GM10248 (cell line): ENCODE data around the gene WRAP53.

Experiments
- CTCF ChIA-PET: fragments of 300-600 bp; sonication (Branson Sonifier 250); formaldehyde crosslinking; extraction: SDS; loops from one replicate; lab custom pipeline; 2021; ENCODE audit warnings: antibody characterized with exemption; lab: Yijun Ruan, JAX
- POLR2A ChIA-PET: fragments of 350-650 bp; sonication (Branson Sonifier 250); formaldehyde crosslinking; extraction: SDS; loops from one replicate; lab custom pipeline; 2020; ENCODE audit warnings: antibody characterized with exemption; lab: Yijun Ruan, JAX
- DNase-seq: peaks from one replicate; pipeline ENCODE4 v3.0.0; 2012; ENCODE audit errors: extremely low spot score
- TF ChIP-seq, protein P1 (sequence below): IDR thresholded peaks from 2 replicates; pipeline ENCODE4 v1.5.1; 2012; ENCODE audit warnings: mild to moderate bottlenecking, low read depth; ENCODE audit errors: extremely low read depth, missing control alignments, control extremely low read depth

Gene WRAP53

DNA sequence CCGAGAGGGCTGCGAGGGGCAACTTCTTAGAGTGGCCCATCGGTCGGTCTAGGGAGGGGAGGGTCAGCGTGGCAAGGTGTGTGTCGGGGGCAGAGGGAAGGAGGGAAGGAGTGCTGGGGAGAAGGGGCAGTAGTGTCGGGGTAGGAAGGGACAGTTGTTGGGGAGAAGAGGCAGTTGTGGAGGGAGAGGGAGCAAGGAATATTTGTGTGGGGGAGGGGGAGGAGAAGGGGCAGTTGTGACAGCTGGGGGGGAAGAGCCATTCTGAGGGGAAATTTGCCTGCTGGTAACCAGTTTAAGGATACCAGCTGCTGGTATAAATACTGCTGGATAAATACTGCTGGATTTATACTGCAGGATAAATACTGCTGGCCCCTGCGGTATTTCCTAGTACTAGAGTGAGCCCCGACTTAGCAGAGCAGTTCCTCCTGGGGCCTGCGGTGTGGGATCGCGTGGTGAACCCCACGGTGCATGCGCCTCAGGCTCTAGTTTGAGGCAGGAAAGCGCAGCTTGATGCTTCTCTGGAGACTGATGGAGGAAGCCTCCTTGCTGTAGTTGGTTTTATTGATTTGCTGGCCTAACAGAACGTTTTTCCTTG is 29.6 kb downstream of the WRAP53 start:
- ChIA-PET POLR2A (no interaction called here), CTCF (interaction anchor here (1.6 kb wide), 1 partner anchor 11 kb away, joined by 3 read pairs; no protein-coding TSS in a partner anchor)
- DNase-seq: no peak
- TF ChIP-seq, protein P1, sequence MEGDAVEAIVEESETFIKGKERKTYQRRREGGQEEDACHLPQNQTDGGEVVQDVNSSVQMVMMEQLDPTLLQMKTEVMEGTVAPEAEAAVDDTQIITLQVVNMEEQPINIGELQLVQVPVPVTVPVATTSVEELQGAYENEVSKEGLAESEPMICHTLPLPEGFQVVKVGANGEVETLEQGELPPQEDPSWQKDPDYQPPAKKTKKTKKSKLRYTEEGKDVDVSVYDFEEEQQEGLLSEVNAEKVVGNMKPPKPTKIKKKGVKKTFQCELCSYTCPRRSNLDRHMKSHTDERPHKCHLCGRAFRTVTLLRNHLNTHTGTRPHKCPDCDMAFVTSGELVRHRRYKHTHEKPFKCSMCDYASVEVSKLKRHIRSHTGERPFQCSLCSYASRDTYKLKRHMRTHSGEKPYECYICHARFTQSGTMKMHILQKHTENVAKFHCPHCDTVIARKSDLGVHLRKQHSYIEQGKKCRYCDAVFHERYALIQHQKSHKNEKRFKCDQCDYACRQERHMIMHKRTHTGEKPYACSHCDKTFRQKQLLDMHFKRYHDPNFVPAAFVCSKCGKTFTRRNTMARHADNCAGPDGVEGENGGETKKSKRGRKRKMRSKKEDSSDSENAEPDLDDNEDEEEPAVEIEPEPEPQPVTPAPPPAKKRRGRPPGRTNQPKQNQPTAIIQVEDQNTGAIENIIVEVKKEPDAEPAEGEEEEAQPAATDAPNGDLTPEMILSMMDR: no peak

DNA sequence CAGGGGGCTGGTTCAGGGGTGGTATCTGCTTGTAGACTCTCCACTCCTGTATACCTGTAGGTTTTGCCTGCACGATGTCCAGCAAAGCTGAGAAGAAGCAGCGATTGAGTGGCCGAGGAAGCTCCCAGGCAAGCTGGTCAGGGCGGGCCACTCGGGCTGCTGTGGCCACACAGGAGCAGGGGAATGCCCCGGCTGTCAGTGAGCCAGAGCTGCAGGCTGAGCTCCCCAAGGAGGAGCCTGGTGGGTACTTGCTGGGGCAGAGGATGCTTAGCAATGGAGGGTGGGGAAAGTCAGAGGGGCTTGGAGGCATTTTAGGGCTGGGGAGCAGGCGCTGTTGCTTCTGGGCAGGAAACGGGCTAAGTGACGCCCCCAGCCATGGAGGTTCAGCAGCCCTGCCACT is 31.4 kb downstream of the WRAP53 start:
- CTCF ChIA-PET: interaction anchor here (2.4 kb wide), 1 partner anchor 24 kb away, joined by 6 read pairs; no protein-coding TSS in a partner anchor
- POLR2A ChIA-PET: no interaction called here
- DNase-seq: no peak
- TF ChIP-seq, protein P1: no peak

DNA sequence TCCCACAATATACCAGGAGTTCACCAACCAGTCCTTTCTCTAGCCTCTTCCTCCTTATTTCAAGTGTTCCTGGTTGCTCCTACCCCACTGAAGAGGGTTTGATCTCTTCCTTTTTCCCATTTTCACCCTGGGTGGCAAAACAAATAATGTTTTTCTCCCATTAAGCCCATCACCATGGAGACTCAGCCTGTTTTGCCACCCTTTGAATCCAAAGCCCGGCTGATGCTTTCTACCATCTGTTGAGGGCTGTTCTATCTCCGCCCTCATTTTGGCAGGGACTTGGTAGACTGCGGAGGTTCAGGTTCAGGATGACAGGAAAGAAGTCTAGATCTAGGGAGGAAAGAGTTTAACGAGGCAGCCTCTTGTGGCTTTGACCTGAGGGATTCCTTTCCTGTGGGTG is 31.8 kb downstream of the WRAP53 start:
- DNase-seq: no peak
- ChIA-PET POLR2A (no interaction called here), CTCF (interaction anchor here (1.3 to 2.4 kb wide), 2 partner anchors 14 to 23 kb away, joined by 3 to 6 read pairs; no protein-coding TSS in a partner anchor)
- TF ChIP-seq, protein P1: no peak

DNA sequence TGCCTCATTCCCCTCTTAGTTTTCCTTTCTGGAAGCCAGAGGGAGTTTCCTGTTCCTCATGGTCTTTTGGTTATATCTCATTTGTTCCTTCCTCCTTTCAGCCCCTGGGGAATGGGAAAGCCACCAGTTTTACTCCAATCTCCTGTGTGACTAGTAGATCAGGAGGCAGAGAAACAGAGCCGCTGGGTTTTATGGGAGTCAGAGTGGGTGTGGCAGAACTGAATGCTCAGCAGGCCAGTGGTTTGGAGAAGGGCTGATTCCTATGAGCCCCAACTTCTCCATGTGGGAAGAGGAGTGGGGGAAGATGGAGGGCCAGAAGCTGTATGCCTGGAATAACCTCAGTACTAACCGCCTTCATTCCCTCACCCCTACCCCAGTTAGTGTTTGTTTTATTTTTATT is 33.3 kb downstream of the WRAP53 start:
- CTCF ChIA-PET: no interaction called here
- TF ChIP-seq, protein P1: no peak
- POLR2A ChIA-PET: no interaction called here
- no peak for DNase-seq

DNA sequence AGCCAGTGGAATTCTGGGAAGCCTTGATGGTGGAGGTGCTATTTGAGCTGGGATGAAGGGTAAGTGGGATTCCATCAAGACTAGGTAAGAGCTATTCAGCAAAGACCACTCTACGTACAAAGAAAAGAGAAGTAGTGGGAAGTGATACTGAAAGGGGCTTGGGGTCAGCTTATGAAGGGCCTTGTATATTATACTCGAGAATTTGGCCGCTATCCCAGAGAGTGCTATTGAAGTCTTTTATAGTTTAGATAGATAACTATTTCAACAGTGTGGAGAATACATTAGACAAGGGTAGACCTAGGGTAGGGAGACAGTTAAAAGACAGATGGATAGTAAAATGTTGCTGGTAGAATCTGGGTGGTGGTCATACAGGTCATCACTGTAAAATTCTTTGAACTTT is 39.6 kb downstream of the WRAP53 start:
- CTCF ChIA-PET: no interaction called here
- TF ChIP-seq, protein P1: no peak
- DNase-seq: no peak
- POLR2A ChIA-PET: no interaction called here

DNA sequence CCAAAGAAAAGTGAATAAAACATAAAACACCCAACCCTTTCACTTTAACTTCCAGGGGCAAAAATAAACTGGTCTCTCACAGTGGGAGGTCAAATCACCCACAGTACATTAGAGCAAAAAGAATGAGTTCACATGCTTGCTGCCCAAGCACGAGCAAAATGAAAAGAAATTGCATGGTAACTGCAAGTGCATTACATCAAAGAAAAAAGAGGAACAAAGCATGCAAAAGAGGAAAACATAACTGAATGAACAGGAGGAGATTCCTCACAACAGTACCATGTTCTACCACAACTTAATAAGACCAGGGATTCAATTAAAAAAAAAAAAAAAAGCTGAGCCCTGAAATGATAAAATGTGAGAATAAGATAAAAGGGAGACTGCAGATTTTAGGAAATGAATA is 41.5 kb downstream of the WRAP53 start:
- POLR2A ChIA-PET: no interaction called here
- DNase-seq: no peak
- CTCF ChIA-PET: interaction anchor here (1.3 to 3.1 kb wide), 2 partner anchors 14 to 42 kb away, joined by 3 to 19 read pairs; partner anchors contain the start of gene TP53
- TF ChIP-seq, protein P1: no peak
